ENCODE data around the gene TSACC.
"Not testable (repeated sequence)": the region's sequence is repeated elsewhere in the genome, so short reads cannot be mapped to it uniquely, and the experiment has no call there.

Gene TSACC

DNA sequence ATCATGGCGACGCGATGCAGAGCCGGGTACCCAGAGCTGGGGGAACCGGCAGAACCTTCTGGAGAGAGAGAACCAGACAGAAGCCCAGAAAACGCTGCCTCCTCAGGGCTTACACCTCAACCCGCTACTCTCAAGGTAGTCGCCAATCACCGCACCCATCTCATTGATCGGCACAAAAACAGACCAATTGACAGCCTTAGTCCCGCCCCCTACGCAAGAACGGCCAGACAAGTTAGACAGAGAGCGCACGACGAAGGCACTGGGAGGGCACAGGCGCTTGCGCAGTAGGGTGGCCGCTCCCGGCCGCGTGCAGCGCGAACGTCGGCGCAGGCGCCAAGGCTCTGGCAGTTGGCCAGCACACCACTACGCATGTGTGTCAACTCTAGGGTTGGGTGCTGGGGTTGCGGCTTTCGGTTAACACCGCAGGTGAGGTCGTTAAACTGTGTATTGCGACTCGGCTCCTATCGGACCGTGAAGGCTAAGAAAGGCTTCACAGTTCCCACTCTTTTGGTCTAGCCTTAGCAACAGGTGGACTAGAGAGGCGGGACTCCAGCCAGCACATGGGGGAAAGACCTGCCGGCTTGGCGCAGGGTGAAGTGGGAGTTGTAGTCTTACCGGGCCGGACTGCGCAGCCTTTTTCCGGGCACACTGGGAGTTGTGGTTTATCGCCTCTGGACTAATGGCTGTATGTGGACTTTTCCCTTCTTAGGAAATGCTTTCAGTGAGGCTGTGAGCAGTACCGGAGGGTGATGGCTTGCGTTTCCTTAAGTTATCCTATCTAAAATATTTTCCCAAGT, at the start of gene TSACC, which contains the start of gene CCT3:
TSS of gene TSACC (plus strand) at position 347 of the 797 bp plus-strand sequence. CDS start 1,232 bp downstream, outside the sequence.
TSS of gene CCT3 (minus strand) at position 113 of the 797 bp plus-strand sequence. CDS start at position 5, 108 bp downstream.
- peak; percentile 98 for DNase-seq

DNA sequence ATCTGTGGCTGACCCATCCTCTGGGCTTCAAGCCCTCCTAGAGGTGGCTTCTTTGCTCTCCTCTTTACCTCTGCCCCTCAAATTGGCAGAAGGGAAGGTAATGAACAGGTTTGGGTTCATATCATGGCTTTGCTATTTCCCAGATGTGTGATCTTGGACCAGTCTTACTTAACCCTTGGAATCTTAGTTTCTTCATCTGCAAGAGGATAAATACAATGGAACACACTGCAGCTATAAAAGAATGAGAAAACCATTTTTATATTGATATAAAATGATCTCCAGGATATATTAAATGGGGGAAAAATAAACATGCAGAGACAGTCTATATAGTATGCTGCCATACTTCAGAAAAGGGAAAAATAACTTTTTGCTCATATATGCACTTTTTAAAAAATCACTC, 48.5 kb upstream of the TSACC start:
- no peak for DNase-seq

DNA sequence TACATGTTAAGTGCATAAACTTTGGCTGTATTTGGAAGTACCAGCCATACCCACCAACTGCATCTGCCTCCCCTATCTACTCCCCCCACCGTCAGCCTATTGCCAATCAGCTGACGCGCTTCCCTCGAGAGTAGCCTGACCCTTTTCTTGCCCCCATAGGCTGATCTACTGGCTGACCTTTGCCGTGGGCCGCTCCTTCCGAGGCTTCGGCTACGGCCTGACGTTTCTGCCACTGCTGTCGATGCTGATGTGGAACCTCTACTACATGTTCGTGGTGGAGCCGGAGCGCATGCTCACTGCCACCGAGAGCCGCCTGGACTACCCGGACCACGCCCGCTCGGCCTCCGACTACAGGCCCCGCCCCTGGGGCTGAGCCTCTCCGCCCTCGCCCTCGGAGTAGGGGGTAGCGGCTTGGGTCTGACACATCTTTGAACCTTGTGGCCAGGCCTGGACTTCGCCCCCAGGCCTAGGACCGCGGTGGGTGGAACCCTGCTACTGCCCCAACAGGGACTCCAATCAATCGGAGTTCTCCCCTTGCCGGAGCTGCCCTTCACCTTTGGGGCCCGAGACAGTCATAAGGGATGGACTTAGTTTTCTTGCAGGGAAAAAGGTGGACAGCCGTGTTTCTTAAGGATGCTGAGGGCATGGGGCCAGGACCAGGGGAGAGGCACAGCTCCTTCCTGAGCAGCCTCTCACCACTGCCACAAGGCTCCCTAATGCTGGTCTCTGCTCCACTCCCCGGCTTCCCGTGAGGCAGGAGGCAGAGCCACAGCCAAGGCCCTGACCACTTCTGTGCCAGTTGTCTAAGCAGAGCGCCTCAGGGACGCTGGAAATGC, 46.9 kb upstream of the TSACC start:
- DNase-seq = no peak

- no peak for DNase-seq
Observed at GRCh38 chr1:156293098-156293434, 45.3 kb upstream of the TSACC start.

GRCh38 chr1:156293895-156294294, 44.4 kb upstream of the TSACC start:
- no peak for DNase-seq

GRCh38 chr1:156295391-156295947, 42.9 kb upstream of the TSACC start, which contains the start of gene GLMP:
GLMP (minus strand) TSS chr1:156295679; CDS start chr1:156295645, 34 bp downstream.
- peak; percentile 38 for DNase-seq

DNA sequence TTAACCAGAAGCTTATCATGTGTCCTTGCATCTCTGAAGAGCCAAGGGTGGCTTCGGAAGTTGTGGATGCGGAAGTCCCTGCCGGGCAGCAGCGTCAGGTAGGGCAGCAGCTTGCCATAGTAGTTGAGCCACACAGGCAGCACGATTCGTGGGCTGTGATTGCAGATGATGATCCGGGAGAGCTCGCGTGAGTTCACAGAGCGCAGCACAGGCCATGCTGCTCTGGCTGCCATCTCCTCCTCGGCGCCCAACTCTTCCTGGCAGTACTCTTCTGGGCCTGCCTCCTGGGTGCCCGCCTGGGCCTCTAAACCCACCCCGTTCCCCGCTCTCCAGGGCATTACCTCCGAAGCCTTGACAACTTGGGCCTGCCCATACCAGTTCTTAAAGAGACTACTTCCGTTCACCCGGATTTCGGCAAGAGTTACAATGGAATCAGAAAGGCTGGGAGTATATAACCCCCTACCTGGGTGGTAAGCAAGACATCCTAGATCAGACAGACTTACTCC, 39.4 kb upstream of the TSACC start, which contains the start of gene VHLL:
TSS of gene VHLL (minus strand) at position 456 of the 506 bp plus-strand sequence. CDS start at position 338, 118 bp downstream.
- DNase-seq = no peak

GRCh38 chr1:156303241-156303640, 35.1 kb upstream of the TSACC start:
- DNase-seq = no peak

- no peak for DNase-seq
Observed at GRCh38 chr1:156305215-156305614, 33.1 kb upstream of the TSACC start.

GRCh38 chr1:156308078-156308477, 30.2 kb upstream of the TSACC start:
- DNase-seq = no peak

- no peak for DNase-seq
Observed at GRCh38 chr1:156310962-156311361, 27.4 kb upstream of the TSACC start.

DNA sequence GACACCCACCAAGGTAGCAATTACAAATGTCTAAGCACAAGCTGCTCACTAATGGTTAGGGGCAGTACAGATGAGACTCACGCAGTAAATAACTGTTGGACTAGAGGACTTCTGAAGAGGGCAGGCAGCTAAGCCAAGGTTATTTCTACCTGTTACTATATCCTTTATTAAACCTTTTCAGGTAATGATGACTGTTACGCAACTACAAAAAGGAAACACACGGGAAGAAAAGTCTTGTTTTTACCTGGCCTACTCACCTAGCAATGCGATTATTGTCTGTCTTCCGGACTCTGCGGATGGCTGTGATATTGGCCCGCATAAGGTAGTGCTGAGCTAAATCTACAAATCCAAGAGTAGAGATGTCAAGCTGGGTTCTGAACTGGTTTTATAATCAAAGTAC, 21.4 kb upstream of the TSACC start:
- no peak for DNase-seq

- no peak for DNase-seq
Observed at GRCh38 chr1:156319664-156320063, 18.7 kb upstream of the TSACC start.

DNA sequence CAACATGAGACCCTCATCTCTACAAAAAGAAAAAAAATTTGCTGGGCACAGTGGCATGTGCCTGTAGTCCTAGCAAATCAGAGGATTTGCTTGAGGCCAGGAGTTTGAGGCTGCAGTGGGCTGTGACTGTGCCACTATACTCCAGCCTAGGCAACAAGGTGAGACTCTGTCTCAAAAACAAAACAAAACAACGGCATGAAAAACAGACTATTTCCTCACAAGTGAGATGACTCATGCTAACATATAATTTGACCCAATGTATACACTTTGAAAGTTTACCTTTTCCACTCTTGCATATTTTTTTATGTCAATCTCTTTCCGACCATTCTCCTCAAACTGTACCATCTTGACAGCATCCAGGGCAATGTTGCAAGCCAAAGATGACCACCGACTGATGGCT, 17.8 kb upstream of the TSACC start:
- no peak for DNase-seq

DNA sequence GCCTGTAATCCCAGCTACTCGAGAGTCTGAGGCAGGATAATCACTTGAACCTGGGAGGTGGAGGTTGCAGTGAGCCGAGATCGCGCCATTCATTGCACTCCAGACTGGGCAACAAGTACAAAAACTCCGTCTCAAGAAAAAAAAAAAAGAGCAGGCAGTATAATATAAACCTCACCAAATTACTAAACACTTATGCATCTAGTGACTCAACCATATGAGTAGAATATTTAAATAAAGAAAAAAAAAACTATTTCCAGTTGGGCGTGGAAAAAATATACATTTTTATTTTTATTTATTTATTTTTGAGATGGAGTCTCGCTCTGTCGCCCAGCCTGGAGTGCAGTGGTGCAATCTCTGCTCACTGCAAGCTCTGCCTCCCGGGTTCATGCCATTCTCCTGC, 15.1 kb upstream of the TSACC start:
- not testable (repeated sequence) for DNase-seq

GRCh38 chr1:156336242-156336641, 2.1 kb upstream of the TSACC start:
- no peak for DNase-seq

DNA sequence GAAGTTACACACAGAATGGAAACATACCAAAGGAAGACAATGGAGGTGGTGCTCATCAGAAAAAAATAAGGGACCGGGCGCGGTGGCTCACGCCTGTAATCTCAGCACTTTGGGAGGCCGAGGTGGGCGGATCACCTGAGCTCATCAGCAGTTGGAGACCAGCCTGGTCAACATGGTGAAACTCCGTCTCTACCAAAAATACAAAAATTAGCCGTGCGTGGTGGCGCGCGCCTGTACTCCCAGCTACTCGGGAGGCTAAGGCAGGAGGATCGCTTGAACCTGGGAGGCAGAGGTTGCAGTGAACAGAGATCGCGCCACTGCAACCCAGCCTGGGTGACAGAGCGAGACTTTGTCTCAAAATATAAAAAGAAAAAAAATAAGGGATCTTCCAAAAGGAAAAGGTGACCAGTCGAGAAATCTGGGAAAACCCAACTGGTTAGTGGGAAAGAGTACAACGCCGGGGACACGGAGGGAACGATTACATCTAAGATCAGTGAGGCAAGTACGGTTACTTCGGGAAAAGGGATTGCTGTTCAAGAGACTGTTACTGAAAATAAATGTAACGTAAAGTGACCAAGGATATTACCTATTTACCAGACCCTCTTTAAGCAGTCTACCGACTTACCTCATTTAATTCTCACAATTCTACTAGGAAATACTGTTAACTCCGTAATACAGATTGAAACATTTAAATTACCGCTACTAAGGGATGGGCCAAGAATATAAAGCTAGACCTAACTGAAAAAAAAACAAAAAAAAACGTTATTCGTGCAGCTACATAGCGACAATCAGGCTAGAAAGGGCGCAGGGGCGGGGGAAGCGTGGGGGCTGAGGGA, 1.1 kb upstream of the TSACC start:
- no peak for DNase-seq

DNA sequence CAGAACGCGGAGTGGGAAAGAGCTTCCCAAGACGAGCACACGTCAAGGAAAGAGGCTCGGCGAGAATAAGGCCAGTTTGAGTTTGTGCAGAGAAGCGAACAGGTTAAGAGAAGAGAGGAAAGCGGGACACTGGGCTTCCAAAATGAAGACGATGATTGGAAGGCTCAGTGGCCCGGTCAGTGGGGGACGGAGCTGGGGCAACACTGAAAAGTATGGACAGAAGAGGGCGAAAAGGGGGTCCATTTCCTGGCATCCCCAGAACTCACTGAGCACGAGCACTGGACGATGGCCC, 492 bp upstream of the TSACC start:
- no peak for DNase-seq

DNA sequence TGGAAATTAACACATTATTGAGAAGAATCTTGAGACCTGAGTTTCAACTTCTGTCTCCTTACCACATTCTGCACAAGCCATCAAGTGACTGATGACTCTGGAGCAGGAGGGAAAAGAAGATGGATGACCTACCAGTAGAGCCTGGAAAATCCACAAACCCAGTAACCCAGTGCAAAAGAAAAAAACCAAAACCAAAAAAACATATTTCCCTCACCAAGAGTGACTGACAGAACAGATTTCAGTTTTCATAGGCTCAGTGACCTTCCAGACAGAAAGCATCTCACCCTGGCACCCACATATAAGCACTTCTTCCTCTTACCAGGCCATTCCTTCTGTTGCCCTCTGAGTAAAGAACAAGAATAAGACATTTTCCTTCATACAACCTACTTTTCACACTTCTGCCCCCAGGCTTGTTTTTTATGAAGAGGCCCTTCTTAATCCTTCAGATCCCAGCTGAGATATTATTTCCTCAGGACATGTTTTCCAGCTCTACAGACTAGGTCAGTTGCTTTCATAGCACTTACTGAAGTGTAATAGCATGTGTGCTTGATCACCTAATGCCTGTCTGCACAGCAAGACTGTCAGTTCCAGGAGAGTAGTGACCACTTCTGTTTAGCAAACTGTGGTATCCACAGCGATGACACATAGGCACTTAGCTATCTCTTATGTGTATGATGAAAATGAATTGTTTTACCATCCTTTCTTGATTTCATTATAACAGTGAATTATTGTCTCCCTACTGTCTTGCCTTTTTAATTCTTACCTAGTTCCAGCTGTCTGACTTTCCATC, 4.0 kb downstream of the TSACC start:
- DNase-seq = no peak

DNA sequence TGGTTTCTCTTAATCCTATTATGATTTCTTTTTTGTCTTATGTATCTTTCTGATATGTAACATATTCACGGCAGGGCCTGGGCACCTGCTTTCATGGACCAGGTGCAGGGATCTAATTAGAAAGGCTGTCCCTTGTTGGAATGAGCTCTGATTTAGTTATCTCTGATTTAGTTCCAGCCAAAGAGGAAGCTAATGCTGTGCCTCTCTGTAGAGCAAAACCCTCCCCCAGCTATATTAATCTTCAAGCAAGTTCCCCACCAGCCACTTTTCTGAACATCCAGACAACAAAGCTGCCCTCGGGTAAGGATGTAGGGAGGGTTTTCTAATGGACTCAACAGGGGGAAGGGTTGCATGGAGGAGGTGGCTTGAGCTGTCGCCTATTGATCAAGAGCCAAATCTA, 6.1 kb downstream of the TSACC start:
- no peak for DNase-seq

DNA sequence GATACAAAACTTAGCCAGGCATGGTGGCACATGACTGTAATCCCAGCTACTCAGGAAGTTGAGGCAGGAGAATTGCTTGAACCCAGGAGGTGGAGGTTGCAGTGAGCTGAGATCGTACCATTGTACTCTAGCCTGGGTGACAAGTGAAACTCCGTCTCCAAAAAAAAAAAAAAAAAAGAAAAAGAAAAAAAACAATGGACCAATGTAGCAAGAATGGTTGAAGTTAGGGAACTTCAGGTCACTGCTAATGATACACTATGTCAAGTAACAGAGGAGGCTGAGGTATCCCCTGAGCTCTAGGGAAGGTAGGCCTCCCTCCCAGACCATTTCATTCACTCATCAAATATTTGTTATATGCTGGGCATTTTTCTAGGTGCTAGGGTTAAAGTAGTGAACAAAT, 7.7 kb downstream of the TSACC start:
- not testable (repeated sequence) for DNase-seq

GRCh38 chr1:156346636-156347035, 8.3 kb downstream of the TSACC start:
- no peak for DNase-seq

Data from KG1 (cell line).